IPS-18c (cell line): ENCODE results near the gene MLN.

Source experiments
- H3K4me3 ChIP-seq: 2 replicates; pipeline ENCODE4 v1.7.0; 2013; ENCODE audit warnings: low read depth, mild to moderate bottlenecking, low read length, moderate library complexity; ENCODE audit not compliant: insufficient read depth
- H3K9me3 ChIP-seq: one replicate; pipeline ENCODE4 v1.6.1; 2013; ENCODE audit warnings: mild to moderate bottlenecking, low read length, moderate library complexity; ENCODE audit not compliant: control insufficient read depth, insufficient read depth

MLN gene

GRCh38 chr6:33800248-33800969 lies 3.4 kb downstream of the MLN start:
- no peaks in the 10 kb centered on the region for H3K9me3 ChIP-seq
- no peak overlapping the region for H3K4me3 ChIP-seq

GRCh38 chr6:33799454-33800113 lies 4.2 kb downstream of the MLN start:
- Histone ChIP-seq H3K9me3 (no peaks in the 10 kb centered on the region), H3K4me3 (no peak overlapping the region)

GRCh38 chr6:33798343-33798848 lies 5.4 kb downstream of the MLN start:
- H3K9me3 ChIP-seq: peaks cover under 1% of the 10 kb centered on the region
- no peak overlapping the region for H3K4me3 ChIP-seq

GRCh38 chr6:33797626-33798342 lies 6.0 kb downstream of the MLN start:
- H3K4me3 ChIP-seq: no peak overlapping the region; the same call in 1 of the 2 replicates

GRCh38 chr6:33794910-33795623 lies 8.7 kb downstream of the MLN start:
- peaks cover 2% of the 10 kb centered on the region for H3K9me3 ChIP-seq
- H3K4me3 ChIP-seq: no peak overlapping the region

More at GRCh38 chr6:33797626-33798342, 6.0 kb downstream of the MLN start:
- H3K9me3 ChIP-seq: peaks cover 2% of the 10 kb centered on the region

GRCh38 chr6:33792981-33793380 lies 10.8 kb downstream of the MLN start:
- H3K4me3 ChIP-seq: no peak overlapping the region
- H3K9me3 ChIP-seq: peaks cover 2% of the 10 kb centered on the region

- H3K9me3 ChIP-seq: peaks cover 2% of the 10 kb centered on the region
- H3K4me3 ChIP-seq: no peak overlapping the region
Measured at GRCh38 chr6:33791620-33792019, 12.2 kb downstream of the MLN start.

- Histone ChIP-seq H3K4me3 (no peak overlapping the region), H3K9me3 (peaks cover 2% of the 10 kb centered on the region)
Measured at GRCh38 chr6:33790910-33791309, 12.9 kb downstream of the MLN start.

- H3K4me3 ChIP-seq: no peak overlapping the region
- H3K9me3 ChIP-seq: peaks cover 2% of the 10 kb centered on the region
Measured at GRCh38 chr6:33790379-33790778, 13.4 kb downstream of the MLN start.

GRCh38 chr6:33789550-33789895 lies 14.3 kb downstream of the MLN start:
- peak overlapping the region; percentile 20; the same call in 1 of the 2 replicates for H3K4me3 ChIP-seq
- H3K9me3 ChIP-seq: peaks cover 2% of the 10 kb centered on the region

- H3K4me3 ChIP-seq: peak within 1 kb of the TSS; percentile 85
- H3K9me3 ChIP-seq: peaks cover 2% of the 10 kb centered on the region
Measured at GRCh38 chr6:33788694-33789549, 14.9 kb downstream of the MLN start, which contains the start of gene LEMD2. Gene LEMD2, minus strand, starts transcription at chr6:33789130. Its CDS starts 14 bp downstream, at chr6:33789116.

- no peaks in the 10 kb centered on the region for H3K9me3 ChIP-seq
- H3K4me3 ChIP-seq: peak overlapping the region; percentile 85
Measured at GRCh38 chr6:33787954-33788693, 15.7 kb downstream of the MLN start.

- peak overlapping the region; percentile 85 for H3K4me3 ChIP-seq
- no peaks in the 10 kb centered on the region for H3K9me3 ChIP-seq
Measured at GRCh38 chr6:33787346-33787953, 16.4 kb downstream of the MLN start.

- Histone ChIP-seq H3K9me3 (no peaks in the 10 kb centered on the region), H3K4me3 (no peak overlapping the region)
Measured at GRCh38 chr6:33786736-33787135, 17.1 kb downstream of the MLN start.

- Histone ChIP-seq H3K9me3 (no peaks in the 10 kb centered on the region), H3K4me3 (no peak overlapping the region)
Measured at GRCh38 chr6:33785778-33786177, 18.0 kb downstream of the MLN start.
